Epithelial cell of esophagus (primary cell): Measurements from ENCODE around the gene TMEM120A.
"Not testable (repeated sequence)": the region's sequence is repeated elsewhere in the genome, so short reads cannot be mapped to it uniquely, and the experiment has no call there.

Experiments
- DNase-seq: peaks from one replicate; pipeline ENCODE4 v3.0.0; 2010; ENCODE audit warnings: low read depth
- H3K4me3 ChIP-seq: 2 replicates; pipeline ENCODE4 v1.5.1; 2011; ENCODE audit warnings: mild to moderate bottlenecking, low read length, control low read depth
- CTCF ChIP-seq: IDR thresholded peaks from 2 replicates; pipeline ENCODE4 v1.5.1; 2011; ENCODE audit warnings: low read depth, mild to moderate bottlenecking, low read length, control low read depth, inconsistent platforms; ENCODE audit not compliant: insufficient read depth; ENCODE audit errors: missing control alignments

The TMEM120A gene

GRCh38 chr7:75994388-75995051 lies at the start of gene TMEM120A:
Gene TMEM120A (minus strand): TSS chr7:75994595. CDS start chr7:75994570, 25 bp downstream.
- DNase-seq = peak; percentile 92
- peak within 1 kb of the TSS; percentile 76 for H3K4me3 ChIP-seq
- no peak for TF ChIP-seq CTCF

GRCh38 chr7:76040126-76040525 lies 45.7 kb upstream of the TMEM120A start:
- no peak overlapping the region for H3K4me3 ChIP-seq
- TF ChIP-seq CTCF = no peak
- DNase-seq = no peak

GRCh38 chr7:76037310-76037709 lies 42.9 kb upstream of the TMEM120A start:
- DNase-seq = peak; percentile 28
- no peak for TF ChIP-seq CTCF
- H3K4me3 ChIP-seq = no peak overlapping the region

- DNase-seq = no peak
- no peak for TF ChIP-seq CTCF
- no peak overlapping the region for H3K4me3 ChIP-seq
Observed at GRCh38 chr7:76031964-76032363, 37.6 kb upstream of the TMEM120A start.

- H3K4me3 ChIP-seq, DNase-seq: not testable (repeated sequence)
- TF ChIP-seq CTCF = peak; percentile 18
Observed at GRCh38 chr7:76029682-76030081, 35.3 kb upstream of the TMEM120A start.

GRCh38 chr7:76023002-76023401 lies 28.6 kb upstream of the TMEM120A start:
- DNase-seq = no peak
- TF ChIP-seq CTCF = no peak
- H3K4me3 ChIP-seq = no peak overlapping the region
